ENCODE results near the gene BTN2A1.

Gene BTN2A1

GRCh38 chr6:26464014-26464413, 6.3 kb downstream of the BTN2A1 start:
- FAIRE-seq = no peak
- no peak for DNase-seq (ENCODE audit: insufficient read length, low spot score)

- DNase-seq (ENCODE audit: insufficient read length, low spot score) = no peak
- no peak for FAIRE-seq
Measured at GRCh38 chr6:26464416-26465131, 6.8 kb downstream of the BTN2A1 start.

DNA sequence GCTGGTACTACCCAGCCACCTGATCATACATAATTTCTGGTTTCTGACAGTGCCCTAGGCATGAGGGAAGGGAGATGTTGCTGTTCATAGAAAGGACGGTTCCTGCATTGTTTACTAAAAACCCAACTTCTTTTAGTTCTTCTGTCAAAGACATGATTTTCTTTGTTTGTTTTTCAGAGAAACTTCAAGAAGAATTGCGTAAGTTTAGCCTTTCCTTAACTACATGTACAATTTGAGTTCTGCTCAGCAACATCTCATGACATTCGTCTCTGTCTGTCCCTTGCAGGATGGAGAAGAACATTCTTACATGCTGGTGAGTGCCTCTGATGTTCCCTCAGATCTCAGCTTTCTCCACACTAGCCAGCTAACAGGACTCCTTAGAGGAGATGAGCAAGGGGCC, 8.0 kb downstream of the BTN2A1 start:
- DNase-seq (ENCODE audit: insufficient read length, low spot score) = no peak
- FAIRE-seq = no peak

DNA sequence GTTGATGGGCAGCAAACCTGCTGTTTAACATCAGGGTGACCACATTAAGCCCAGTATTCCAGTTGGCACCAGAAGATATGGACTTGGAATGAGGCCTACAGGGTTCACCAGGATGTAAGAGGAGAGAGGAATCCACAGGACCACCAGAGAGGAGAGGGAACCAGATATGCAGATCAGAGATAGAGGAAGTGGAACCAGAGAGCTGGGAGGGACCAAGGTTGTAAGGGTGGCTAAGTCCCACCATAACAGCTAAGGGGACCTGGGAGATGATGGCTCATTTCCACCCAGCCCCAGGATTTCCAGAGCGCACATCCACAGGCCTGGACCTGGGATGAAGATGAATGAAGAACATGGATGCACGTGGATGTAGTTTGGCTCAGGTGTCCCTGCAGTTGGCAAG, 11.1 kb downstream of the BTN2A1 start:
- FAIRE-seq = no peak
- DNase-seq (ENCODE audit: insufficient read length, low spot score) = no peak

DNA sequence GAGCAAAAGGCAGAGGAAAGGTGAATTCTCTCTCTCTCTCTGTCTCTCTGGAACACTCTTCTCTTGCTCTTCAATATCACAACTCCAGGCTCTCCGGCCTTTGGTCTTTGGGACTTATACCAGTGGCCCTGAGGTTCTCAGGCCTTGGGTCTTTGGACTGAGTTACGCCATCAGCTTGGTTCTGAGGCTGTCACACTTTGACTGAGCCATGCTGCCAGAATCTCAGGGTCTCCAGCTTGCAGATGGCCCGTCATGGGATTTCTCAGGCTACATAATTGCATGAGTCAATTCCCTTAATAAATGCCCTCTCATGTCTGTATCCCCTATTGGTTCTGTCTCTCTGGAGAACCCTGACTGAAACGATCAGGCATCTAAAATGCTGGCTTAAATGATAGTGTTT, 12.9 kb downstream of the BTN2A1 start:
- no peak for FAIRE-seq
- DNase-seq (ENCODE audit: insufficient read length, low spot score) = no peak

GRCh38 chr6:26471970-26472369, 14.2 kb downstream of the BTN2A1 start:
- DNase-seq (ENCODE audit: insufficient read length, low spot score) (no peak), FAIRE-seq (no peak)

- no peak for FAIRE-seq
- no peak for DNase-seq (ENCODE audit: insufficient read length, low spot score)
Measured at GRCh38 chr6:26472549-26473290, 15.0 kb downstream of the BTN2A1 start.

DNA sequence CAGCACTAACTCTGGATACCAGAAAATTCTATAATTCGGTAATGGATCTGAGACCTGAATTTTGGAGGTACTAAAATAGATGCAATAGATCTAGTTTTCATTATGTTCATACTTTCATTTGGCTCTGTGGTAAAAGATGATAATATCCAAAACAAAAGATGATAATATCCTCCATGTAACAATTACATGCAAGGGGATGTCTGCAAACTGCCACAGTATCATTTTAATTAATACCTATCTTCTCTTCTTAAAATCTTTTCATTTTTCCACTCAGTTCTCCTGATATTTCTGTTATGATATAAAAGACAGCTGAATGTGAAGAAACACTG, 15.6 kb downstream of the BTN2A1 start:
- no peak for FAIRE-seq
- no peak for DNase-seq (ENCODE audit: insufficient read length, low spot score)

- peak; percentile 53 for DNase-seq (ENCODE audit: insufficient read length, low spot score)
- peak; percentile 96 for FAIRE-seq
Measured at GRCh38 chr6:26473758-26474438, 16.1 kb downstream of the BTN2A1 start.

GRCh38 chr6:26474439-26474881, 16.7 kb downstream of the BTN2A1 start:
- DNase-seq (ENCODE audit: insufficient read length, low spot score) = no peak
- FAIRE-seq = peak; percentile 33

- DNase-seq (ENCODE audit: insufficient read length, low spot score) = no peak
- FAIRE-seq = no peak
Measured at GRCh38 chr6:26475823-26476729, 18.3 kb downstream of the BTN2A1 start.

GRCh38 chr6:26476896-26477295, 19.1 kb downstream of the BTN2A1 start:
- FAIRE-seq (no peak), DNase-seq (ENCODE audit: insufficient read length, low spot score) (no peak)

- FAIRE-seq = no peak
Measured at GRCh38 chr6:26477426-26477825, 19.7 kb downstream of the BTN2A1 start.

GRCh38 chr6:26478100-26478984, 20.6 kb downstream of the BTN2A1 start:
- FAIRE-seq (no peak), DNase-seq (ENCODE audit: insufficient read length, low spot score) (no peak)

More at GRCh38 chr6:26477426-26477825, 19.7 kb downstream of the BTN2A1 start:
- DNase-seq (ENCODE audit: insufficient read length, low spot score) = no peak

- DNase-seq (ENCODE audit: insufficient read length, low spot score) (no peak), FAIRE-seq (no peak)
Measured at GRCh38 chr6:26478985-26479278, 21.2 kb downstream of the BTN2A1 start.

- DNase-seq (ENCODE audit: insufficient read length, low spot score) (no peak), FAIRE-seq (no peak)
Measured at GRCh38 chr6:26482338-26482737, 24.6 kb downstream of the BTN2A1 start.

DNA sequence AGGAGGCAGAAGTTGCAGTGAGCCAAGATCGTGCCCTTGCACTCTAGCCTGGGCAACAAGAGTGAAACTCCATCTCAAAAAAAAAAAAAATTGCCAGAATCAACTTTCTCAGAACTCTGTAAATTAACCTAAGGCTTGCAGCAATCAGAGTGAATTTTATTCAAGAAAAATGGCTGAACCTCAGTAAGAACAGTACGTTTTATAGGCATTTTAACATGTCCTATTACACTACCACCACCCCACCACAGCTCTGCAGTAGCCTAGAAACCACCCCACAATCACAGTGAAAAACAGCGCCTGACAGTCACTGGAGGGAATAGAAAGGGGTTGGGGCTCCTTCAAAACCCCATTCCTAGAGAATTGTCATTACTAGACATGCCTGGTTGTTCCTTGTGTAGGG, 26.0 kb downstream of the BTN2A1 start:
- no peak for DNase-seq (ENCODE audit: insufficient read length, low spot score)
- no peak for FAIRE-seq

GRCh38 chr6:26484161-26484560, 26.4 kb downstream of the BTN2A1 start:
- FAIRE-seq = no peak
- DNase-seq (ENCODE audit: insufficient read length, low spot score) = no peak

GRCh38 chr6:26485112-26485780, 27.5 kb downstream of the BTN2A1 start:
- FAIRE-seq = no peak
- no peak for DNase-seq (ENCODE audit: insufficient read length, low spot score)
